Activated CD4-positive, alpha-beta T cell treated with anti-CD3 and anti-CD28 coated beads, Interleukin-10, Interleukin-2, amounts not matched to agents 100 ng/mL and 50 ng/mL, durations not matched to agents 16 hours and 8 hours (primary cell): ENCODE results near the gene SIL1.

Experiments used
- DNase-seq: peaks from one replicate; pipeline ENCODE4 v3.0.0-alpha.2; 2020

Gene SIL1

DNA sequence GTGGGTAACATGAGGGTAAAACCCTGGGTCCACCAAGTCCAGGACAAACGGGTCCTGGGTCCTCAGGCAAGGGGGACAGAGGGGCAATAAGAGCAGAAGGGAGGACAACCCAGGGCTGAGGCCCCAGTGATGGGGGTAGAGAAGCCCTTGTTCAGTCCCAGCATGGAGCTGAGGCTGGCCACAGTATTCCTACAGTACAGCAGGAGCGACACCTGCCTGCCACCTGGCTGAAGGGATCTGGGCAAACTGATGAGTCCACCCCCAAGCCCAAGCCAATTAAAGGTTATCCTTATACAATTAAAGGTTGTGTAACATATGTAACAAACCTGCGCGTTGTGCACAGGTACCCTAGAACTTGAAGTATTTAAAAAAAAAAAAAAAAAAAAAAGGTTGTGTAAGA, 225.3 kb downstream of the SIL1 start:
- no peak for DNase-seq

DNA sequence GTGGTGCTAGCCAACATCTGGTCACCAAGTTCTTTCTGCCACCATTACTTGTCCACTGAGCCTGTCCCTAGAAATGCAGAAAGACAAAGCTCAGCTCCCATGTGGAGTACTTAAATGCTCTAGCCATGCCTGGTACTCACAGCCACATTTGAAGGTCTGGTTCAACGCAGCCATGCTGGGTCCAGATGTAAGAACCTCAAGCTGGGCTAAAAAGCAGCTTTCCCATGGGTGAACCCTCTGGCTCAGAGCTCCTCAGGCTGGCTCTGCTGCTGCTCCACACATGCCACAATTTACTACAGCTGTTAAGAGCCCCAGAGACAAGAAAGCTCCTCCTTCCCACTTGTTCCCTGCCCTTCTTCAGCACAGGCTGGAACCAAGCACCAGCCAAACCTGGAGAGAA, 225.9 kb downstream of the SIL1 start:
- DNase-seq = no peak

DNA sequence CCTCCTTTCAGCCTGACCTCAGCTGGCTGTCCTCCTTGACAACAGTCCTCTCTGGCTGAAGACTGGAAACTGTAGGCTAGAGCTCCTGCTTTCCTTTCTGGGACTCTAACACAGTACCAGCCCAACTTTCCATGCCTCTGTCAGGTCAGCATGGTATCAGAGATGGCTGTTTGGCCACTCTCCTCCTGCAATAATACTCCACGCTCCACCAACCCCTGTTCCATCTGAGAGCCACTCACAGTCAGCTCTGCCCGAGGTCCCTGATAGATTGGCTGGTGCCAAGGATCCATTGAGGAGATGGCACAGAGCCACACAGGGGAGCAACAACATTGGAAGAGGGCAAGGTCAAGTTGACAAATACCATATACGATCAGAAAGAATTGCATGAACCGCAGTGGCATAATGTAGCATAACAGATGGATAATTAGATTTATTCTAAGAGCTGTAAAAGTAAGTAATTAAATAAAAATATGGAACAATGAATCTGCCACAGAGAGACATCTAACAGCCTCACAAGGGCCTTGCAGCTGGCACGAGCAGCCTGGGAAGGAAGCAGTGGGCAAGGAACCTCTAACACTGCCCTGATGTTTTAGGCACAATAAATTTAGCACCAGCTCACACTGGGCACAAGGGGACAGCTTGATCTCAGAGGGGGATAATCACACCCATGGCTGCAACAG, 228.7 kb downstream of the SIL1 start:
- DNase-seq = no peak

DNA sequence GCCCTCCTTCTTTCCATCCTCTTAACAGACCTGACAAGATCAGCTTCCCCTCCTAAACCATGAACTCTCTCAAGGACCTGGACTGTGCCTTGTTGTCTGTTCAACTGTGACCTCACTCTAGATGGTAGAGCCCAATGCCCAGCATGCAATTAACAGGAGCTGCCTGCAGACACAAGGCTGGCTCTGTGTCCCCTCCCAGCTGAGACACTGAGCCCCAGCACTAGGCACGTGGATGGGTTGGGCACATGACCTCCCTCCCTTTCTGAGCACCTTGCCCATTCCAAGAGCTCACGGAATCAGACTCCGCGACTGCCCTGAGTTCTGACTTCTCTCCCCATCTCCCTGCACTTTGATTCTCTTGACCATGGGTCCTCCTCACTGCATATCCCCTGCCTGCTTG, 229.6 kb downstream of the SIL1 start:
- no peak for DNase-seq

DNA sequence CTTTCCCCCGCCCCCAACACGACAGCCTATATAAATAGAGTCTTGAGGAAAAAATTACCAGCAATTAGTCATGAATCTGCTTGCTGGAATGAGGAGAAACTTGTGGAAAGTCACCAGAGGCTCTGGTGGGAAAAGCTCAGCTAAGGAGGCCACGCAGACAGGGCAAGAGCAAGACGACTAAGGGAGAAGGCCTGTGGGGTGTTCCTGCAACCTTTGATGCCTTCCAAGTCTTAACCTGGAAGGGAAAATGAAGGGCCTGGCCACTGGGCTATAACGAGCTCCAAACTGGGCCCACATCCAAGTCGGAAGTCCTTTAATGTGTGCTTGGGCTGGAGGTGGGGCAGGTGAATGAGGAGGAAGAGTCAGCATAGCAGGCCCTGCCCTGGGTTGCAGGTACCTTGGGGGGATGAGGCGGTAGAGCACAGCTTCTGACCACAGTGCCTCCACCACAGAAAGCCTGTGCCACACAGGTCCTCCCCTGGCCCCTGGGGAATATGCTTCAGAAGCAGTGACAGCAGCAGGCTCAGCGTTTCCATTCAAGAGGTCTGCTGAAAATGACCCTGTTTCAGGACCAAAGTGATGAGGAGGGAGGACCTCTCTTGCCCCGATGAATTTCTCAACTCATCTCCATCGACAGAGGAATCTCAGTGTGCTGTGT, 230.2 kb downstream of the SIL1 start:
- DNase-seq = no peak

DNA sequence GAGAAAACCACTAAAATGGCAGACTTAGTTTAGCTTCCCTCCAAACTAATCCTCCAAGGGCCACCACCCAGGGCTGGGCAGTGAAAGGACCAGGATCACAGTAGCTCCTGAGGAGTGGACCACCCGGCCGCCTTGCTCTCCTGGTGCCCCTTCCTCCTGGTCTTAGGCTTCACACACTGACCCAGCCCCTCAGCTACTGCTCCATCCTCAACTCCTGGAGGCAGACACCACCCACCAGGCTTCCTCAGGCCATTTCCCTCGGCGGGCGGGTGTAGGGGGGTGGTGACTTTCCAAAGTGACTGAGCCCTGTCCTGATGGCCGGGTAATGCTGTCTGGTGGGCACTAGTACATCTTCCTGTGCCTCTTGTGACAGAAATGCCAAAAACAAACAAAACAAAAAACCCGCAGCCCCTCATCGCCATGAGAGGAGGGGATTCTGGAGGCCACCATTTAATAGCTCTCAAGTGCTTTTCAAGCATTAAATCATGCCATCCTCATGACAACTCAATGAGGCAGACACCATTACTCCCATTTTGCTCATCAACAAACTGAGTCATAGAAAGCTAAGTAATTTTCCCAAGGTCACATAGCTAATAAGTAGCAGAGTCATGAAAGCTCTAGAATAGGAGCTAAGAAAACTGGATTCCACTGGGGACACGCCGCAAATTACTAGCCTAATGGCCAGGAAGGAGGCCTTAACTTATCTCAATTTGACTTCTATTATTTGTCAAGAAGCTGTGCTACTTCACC, 231.8 kb downstream of the SIL1 start:
- no peak for DNase-seq

DNA sequence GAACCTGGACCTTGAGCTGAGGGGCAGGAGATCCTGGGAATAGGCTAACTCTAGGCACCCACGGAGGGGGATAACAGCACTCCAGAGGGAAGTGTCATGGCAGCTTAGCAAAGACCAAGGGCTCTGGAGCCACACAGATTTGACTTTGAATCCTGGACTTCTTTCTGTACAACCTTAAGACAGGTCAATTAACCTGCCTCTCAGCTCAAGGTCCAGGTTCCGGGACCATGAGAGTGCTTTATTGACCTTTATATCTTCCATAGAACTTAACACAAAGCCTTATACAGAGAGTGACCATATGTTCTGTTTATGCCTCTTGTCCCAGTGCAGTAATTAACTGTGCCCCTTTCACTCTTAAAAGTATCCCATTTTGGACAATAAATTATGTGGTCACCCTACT, 232.5 kb downstream of the SIL1 start:
- no peak for DNase-seq

DNA sequence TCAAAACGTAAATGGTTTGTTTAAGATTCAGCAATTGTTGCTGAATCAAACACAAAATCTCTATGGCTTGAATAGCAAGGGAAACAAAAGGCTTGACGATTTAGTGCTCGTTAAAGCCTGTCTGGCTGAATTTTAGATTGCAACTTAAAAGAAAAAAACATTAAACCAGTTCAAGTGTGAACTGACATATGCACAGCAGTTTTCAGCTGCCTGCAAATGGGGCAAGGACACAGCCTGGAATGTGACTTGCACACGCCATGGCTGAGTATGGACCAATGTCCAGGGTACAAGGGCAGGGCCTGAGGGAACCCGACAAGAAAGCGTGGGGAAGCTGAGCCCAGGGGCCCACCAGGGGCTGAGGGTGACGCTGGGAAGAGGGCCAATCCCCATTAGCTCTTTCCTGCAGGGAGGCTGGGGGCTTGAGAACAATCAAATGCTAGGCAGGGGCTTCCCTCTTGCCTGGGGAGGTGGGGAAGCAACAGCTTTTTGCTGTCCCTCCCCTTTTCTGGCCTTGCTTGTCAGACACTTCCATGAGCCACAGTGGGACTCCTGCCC, 233.4 kb downstream of the SIL1 start:
- DNase-seq = no peak

DNA sequence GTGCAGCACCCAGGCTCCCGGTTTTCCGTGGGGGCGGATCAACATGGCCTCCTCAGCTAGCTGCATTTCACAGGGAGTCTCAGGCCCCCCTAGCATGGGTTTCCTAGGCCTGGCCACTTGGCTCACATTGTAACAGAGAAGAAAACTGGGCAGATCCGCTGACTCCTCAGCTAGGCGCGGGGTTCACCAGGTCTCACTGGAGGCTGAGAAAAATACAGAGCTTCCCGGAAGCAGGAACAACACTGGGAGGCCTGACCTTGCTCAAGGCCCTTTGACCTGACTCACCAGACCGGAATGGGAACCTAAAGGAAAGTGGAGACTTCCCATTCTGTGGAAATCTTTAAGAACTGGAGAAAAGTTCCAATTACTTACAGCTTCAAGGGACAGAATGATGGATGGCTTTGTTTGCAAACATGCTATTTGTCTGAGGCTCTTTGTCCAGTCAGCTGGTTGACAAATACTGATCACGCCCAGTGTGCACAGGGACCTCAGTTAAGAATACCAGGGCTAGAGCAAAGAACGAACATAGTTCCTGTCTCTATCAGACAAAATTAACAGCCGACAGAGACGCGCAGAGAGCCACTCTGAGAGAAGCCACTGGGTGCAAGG, 234.3 kb downstream of the SIL1 start:
- no peak for DNase-seq

DNA sequence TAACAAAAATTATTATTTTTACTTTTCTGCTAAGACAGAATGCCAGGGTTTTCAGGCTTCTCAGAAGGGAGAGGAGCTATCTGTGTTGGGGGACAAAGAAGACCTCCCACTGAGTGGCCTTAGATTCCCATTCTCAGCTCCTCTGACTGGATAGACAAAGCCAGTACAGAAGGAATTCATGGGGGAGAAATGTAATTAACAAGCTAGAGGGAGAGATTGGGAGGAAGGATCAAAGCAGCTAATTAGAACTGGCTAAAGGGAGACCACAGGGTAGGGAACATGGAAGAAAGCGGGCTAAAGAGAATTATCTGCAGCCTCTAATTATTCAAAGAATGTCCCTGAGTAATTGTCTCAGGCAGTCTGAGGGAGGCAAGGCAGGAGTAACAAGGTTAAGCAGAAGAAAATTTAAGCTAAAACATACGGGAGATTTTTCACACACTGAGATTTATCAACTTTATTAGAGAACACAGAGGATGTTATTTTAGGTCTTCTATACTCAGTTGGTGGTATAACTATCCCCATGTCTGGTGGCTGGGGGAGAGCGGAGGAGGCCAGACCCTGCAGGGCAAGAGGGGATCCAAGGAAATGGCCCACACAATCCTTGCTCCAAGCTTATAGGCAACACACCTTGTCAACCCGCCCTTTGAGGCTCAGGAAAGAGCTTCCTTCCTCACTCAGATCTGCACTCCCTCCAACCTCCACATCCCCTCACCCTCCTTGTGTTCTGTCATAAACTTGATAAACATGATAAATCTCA, 235.4 kb downstream of the SIL1 start:
- DNase-seq = no peak

DNA sequence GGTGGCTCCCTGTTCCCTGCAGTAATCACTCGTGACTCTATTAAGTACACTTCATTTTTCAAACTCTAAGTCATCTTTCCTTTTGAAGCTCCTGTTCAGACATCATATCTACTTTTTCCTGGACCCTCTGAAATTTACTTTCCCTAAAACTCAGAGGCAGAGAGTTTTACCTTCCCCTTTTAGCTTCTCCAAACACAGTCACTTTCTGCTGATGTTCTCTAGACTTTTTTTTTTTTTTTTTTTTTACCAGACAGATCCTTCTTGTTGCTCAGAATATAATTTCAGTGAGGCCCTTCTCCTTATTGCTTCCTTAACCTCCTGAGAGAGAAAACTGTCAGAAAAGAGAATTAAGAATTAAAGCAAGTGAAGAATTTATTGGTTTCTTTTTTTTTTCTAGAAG, 236.4 kb downstream of the SIL1 start:
- DNase-seq = no peak

DNA sequence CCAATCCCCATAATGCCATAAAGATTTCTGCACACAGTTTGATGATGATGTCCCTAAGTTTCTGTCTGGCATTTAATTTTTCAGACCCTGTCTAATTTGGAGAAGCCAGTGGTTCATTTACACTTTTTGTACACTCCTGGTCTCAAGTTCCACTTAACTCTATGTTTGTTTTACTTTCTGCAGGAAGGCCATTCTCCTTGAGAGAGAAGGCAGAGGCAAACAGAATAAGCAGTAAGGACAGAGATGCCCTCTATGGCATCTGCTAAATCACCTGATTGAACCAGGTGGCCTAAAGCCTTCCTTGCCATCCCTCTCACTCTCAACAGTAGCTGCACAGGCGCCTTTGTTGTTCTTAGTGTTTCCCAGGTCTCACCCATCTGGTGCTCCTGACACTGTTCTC, 236.9 kb downstream of the SIL1 start:
- DNase-seq = no peak

DNA sequence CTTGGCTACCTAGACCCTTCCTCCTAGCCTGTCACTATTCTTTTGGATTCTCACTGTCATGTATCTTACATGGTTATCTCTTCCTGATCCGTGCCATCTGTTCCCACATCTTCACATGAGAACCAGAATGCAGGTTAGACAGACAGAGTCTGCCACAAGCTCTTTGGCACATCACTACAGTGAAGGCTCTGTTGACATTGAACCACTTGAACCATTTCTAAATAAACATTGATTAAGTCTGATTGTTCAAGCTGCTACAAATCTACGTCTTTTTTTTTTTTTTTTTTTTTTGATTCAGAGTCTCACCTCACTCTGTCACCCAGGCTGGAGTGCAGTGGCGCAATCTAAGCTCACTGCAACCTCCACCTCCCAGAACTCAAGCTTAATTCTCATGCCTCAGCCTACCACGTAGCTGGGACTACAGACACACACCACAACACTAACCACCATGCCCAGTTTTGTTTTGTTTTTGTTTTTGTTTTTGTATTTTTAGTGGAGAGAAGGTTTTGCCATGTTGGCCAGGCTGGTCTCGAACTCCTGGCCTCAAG, 237.9 kb downstream of the SIL1 start:
- no peak for DNase-seq

DNA sequence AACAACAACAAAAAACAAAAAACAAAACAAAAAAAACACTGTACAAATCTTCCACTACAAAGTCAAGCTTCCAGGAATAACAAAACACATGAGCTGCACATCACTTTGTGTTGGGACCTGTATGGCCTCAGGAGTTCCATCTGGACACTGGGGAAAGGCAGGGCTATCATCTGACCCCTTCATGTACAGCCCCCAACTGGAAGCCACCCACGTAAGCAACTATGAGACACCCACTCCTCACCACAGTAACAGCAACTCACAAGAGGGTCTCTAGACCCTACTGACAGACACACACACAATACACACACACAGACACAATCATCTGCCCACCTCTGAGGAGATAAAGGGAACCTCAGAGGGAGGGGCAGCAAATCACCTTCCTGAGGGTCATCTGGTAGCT, 241.4 kb downstream of the SIL1 start:
- DNase-seq = no peak

DNA sequence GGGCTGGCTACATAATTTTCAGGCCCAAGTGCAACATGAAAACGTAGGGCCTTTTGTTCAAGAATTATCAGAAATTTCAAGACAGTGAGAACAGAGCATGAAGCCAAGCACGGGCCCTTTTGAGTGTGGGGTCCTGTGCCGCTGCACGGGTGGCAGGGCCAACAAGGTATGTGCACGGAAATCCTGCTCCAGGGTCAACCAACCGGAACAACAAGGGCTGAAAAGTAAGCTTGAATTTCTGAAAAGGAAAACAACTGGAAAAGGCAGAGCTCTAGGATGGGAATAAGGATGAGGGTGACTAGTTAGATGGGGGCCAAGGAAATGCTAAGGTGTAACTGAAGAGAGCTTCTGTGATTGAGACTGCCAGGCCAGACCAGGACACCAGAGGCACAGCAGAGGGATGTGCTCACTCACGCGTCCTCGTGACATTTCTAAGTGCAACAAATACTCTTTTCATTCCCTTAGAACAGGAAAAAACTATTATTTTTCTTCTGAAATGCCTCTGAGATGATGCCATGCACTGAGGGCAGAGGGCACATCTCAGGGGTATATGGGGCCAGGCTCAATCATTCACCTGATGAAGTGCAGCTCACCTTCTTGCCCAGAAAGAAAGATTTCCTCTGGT, 242.4 kb downstream of the SIL1 start:
- DNase-seq = no peak

DNA sequence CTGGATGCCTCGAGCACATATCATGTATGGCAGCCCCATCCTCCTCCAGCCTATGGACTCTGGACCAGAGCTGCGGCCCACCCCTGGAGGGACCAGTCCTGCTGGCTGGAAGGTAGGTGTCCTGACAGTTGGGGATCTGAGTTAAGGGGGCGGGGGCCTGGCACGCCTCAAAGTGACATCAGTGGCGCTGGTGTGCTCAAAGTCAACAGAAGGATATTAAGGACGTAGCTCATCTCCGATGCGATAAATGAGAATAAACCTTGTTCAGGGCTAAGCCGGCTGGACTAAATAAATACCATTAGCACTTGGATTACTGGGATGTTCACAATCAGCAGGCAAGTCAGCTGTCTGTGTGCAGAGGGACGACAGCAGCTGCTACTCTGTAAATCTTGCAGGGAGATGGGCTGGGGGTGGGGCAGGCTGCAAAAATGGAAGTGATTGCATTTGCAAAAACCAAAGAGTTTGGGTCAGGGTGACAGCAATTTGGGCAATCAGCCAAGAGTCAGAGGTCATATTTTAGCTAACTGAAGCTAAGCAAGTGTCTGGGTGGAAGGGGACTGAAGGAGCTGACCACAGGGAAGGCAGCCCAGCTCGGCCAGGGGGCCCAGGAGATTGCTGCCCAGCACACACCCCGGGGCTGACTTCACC, 243.0 kb downstream of the SIL1 start:
- no peak for DNase-seq

DNA sequence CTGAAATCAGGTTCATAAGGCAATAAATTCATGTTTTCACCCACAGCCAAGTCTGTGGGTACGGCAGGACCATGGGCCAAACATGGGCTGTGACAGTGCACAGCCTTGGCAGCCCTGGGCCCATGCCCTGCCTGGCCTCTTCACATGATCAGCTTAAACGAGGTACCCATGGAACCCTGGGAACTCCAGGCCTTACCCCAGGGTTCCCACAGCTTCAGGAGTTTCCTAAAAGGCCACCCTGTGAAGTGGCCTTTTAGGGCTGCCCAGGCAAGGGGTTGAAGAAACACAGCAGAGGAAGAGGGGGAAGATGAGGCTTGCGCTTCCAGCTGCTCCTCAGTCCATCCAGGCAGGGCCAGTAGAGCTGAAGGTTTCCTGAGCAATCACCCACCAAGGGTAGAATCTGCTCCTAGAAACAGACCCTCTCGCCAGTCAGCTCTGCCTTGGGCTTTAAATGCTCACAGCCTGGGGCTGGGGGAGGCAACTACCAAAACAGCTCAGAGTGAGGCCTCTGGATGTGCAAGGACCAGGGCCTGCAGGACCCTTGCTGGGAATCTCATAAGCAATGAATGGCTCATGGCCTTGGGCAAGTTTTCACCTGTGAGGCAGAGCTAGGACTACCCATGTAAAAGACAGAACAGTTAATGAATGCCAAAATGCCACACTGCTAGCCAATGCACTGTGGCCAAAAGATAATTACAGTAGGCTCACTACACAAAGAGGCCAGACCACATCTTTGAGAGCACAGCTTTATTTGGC, 243.7 kb downstream of the SIL1 start:
- DNase-seq = no peak

DNA sequence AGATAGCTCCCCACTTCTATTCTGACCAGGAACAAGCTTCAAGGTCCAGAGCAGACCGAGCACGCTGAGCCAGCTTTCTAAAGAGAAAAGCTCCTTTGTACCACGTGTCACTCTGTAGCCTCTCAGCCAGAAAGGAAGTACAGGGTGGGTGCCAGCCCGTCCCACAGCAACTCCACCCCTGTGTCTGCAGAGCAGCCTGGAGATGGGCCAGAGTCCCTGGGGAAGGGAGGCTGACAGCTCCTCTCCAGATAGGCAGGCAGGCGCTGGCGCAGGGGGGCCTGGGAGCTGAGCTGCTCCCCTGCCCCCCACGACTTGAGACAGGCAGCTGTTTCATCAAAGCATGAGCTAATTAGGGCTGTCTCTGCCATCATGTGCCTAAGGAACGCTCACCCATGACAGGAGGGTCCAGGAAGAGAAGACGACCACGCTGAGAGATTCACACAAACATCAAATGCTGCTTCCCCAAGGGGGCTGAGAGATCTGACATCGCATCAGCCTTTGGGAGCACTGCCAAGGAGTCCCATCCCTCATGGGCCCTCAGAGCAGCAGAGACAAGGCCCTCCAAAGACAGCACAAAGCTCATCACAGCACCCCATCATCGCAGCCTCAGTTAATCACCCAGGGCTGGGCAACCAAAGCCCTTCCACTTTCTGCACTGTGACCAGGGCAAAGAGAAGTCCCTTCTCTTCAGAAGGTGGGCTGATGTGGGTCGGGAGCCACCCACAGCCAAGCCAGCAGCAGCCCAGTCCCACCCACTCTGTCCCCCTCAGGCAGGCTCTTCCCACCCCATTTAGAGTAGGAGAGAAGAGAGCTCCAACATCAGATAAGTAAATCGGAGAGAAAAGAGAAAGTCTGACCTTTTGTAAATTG, 244.5 kb downstream of the SIL1 start:
- no peak for DNase-seq

DNA sequence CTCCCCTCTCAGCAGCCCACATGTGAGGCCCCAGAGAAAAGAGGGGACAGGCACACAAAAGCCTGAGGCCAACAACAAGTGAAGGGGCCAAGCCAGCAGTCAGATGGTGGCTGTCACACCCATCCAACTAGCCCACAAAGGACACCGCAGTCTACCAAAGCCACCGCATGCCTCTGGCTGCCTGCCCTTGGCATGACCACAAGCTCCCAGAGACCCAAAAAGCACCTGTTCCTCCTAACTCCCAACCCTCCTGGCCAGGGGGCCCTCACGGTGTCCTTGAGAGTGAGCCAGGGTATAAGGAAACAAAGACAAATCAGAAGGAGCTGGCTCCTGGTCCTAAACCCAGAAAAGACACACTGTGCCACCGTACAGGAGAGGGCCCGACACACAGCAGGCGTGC, 245.2 kb downstream of the SIL1 start:
- DNase-seq = no peak
